ENCODE results near the gene APLP2.

DNA sequence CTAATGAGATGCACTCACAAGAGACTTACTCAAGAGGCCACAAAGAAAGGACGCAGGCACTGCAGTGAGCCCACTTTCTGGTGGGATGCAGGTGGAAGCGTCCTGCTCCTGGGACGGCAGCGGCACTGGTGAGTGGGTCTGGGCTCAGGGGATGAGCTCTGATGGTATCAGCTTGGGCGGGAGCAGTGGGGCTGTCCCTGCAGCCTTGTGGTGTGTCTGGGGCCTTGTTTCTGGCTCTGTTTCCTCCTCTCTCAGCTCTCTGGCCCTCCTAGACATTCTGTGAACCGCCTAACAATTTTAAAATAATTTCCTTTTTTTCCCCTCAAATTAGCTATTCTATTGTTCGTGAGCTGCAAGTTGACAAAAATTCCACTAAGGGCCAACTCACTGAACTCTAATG, 81.1 kb downstream of the APLP2 start:
- TF ChIP-seq POLR2AphosphoS5 (IDR thresholded peaks at IDR 0.05; ENCODE audit: low read depth) (no peak), NANOG (IDR thresholded peaks at IDR 0.05; ENCODE audit: borderline replicate concordance) (no peak), EZH2phosphoT487 (IDR thresholded peaks at IDR 0.05; ENCODE audit: unreplicated experiment) (no peak), EZH2 (IDR thresholded peaks at IDR 0.05; ENCODE audit: low read depth, unreplicated experiment) (no peak), CREB1 (CRISPR knock-in tag; IDR thresholded peaks at IDR 0.05; ENCODE audit: low read depth) (no peak), ZNF114 (CRISPR knock-in tag; IDR thresholded peaks at IDR 0.05) (no peak), JUNB (IDR thresholded peaks at IDR 0.05; ENCODE audit: unreplicated experiment) (no peak), STAT1 (IDR thresholded peaks at IDR 0.05; ENCODE audit: unreplicated experiment) (no peak)
- TF ChIP-seq, protein P1, sequence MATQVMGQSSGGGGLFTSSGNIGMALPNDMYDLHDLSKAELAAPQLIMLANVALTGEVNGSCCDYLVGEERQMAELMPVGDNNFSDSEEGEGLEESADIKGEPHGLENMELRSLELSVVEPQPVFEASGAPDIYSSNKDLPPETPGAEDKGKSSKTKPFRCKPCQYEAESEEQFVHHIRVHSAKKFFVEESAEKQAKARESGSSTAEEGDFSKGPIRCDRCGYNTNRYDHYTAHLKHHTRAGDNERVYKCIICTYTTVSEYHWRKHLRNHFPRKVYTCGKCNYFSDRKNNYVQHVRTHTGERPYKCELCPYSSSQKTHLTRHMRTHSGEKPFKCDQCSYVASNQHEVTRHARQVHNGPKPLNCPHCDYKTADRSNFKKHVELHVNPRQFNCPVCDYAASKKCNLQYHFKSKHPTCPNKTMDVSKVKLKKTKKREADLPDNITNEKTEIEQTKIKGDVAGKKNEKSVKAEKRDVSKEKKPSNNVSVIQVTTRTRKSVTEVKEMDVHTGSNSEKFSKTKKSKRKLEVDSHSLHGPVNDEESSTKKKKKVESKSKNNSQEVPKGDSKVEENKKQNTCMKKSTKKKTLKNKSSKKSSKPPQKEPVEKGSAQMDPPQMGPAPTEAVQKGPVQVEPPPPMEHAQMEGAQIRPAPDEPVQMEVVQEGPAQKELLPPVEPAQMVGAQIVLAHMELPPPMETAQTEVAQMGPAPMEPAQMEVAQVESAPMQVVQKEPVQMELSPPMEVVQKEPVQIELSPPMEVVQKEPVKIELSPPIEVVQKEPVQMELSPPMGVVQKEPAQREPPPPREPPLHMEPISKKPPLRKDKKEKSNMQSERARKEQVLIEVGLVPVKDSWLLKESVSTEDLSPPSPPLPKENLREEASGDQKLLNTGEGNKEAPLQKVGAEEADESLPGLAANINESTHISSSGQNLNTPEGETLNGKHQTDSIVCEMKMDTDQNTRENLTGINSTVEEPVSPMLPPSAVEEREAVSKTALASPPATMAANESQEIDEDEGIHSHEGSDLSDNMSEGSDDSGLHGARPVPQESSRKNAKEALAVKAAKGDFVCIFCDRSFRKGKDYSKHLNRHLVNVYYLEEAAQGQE (IDR thresholded peaks at IDR 0.05; ENCODE audit: unreplicated experiment), result no peak
- TF ChIP-seq, protein P2, sequence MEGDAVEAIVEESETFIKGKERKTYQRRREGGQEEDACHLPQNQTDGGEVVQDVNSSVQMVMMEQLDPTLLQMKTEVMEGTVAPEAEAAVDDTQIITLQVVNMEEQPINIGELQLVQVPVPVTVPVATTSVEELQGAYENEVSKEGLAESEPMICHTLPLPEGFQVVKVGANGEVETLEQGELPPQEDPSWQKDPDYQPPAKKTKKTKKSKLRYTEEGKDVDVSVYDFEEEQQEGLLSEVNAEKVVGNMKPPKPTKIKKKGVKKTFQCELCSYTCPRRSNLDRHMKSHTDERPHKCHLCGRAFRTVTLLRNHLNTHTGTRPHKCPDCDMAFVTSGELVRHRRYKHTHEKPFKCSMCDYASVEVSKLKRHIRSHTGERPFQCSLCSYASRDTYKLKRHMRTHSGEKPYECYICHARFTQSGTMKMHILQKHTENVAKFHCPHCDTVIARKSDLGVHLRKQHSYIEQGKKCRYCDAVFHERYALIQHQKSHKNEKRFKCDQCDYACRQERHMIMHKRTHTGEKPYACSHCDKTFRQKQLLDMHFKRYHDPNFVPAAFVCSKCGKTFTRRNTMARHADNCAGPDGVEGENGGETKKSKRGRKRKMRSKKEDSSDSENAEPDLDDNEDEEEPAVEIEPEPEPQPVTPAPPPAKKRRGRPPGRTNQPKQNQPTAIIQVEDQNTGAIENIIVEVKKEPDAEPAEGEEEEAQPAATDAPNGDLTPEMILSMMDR (conservative IDR thresholded peaks at IDR 0.05; ENCODE audit: low read depth in 2 of 2), result no peak
- TF ChIP-seq, protein P3, sequence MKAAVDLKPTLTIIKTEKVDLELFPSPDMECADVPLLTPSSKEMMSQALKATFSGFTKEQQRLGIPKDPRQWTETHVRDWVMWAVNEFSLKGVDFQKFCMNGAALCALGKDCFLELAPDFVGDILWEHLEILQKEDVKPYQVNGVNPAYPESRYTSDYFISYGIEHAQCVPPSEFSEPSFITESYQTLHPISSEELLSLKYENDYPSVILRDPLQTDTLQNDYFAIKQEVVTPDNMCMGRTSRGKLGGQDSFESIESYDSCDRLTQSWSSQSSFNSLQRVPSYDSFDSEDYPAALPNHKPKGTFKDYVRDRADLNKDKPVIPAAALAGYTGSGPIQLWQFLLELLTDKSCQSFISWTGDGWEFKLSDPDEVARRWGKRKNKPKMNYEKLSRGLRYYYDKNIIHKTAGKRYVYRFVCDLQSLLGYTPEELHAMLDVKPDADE (IDR thresholded peaks at IDR 0.05), result no peak
- TF ChIP-seq, protein P4, sequence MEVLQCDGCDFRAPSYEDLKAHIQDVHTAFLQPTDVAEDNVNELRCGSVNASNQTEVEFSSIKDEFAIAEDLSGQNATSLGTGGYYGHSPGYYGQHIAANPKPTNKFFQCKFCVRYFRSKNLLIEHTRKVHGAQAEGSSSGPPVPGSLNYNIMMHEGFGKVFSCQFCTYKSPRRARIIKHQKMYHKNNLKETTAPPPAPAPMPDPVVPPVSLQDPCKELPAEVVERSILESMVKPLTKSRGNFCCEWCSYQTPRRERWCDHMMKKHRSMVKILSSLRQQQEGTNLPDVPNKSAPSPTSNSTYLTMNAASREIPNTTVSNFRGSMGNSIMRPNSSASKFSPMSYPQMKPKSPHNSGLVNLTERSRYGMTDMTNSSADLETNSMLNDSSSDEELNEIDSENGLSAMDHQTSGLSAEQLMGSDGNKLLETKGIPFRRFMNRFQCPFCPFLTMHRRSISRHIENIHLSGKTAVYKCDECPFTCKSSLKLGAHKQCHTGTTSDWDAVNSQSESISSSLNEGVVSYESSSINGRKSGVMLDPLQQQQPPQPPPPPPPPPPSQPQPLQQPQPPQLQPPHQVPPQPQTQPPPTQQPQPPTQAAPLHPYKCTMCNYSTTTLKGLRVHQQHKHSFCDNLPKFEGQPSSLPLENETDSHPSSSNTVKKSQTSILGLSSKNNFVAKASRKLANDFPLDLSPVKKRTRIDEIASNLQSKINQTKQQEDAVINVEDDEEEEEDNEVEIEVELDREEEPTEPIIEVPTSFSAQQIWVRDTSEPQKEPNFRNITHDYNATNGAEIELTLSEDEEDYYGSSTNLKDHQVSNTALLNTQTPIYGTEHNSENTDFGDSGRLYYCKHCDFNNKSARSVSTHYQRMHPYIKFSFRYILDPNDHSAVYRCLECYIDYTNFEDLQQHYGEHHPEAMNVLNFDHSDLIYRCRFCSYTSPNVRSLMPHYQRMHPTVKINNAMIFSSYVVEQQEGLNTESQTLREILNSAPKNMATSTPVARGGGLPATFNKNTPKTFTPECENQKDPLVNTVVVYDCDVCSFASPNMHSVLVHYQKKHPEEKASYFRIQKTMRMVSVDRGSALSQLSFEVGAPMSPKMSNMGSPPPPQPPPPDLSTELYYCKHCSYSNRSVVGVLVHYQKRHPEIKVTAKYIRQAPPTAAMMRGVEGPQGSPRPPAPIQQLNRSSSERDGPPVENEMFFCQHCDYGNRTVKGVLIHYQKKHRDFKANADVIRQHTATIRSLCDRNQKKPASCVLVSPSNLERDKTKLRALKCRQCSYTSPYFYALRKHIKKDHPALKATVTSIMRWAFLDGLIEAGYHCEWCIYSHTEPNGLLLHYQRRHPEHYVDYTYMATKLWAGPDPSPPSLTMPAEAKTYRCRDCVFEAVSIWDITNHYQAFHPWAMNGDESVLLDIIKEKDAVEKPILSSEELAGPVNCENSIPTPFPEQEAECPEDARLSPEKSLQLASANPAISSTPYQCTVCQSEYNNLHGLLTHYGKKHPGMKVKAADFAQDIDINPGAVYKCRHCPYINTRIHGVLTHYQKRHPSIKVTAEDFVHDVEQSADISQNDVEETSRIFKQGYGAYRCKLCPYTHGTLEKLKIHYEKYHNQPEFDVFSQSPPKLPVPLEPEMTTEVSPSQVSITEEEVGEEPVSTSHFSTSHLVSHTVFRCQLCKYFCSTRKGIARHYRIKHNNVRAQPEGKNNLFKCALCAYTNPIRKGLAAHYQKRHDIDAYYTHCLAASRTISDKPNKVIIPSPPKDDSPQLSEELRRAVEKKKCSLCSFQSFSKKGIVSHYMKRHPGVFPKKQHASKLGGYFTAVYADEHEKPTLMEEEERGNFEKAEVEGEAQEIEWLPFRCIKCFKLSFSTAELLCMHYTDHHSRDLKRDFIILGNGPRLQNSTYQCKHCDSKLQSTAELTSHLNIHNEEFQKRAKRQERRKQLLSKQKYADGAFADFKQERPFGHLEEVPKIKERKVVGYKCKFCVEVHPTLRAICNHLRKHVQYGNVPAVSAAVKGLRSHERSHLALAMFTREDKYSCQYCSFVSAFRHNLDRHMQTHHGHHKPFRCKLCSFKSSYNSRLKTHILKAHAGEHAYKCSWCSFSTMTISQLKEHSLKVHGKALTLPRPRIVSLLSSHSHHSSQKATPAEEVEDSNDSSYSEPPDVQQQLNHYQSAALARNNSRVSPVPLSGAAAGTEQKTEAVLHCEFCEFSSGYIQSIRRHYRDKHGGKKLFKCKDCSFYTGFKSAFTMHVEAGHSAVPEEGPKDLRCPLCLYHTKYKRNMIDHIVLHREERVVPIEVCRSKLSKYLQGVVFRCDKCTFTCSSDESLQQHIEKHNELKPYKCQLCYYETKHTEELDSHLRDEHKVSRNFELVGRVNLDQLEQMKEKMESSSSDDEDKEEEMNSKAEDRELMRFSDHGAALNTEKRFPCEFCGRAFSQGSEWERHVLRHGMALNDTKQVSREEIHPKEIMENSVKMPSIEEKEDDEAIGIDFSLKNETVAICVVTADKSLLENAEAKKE (CRISPR knock-in tag; IDR thresholded peaks at IDR 0.05), result no peak

Measured in GM23338 (cell line).